Neural cell (in vitro differentiated cells): Measurements from ENCODE around the gene FCER2.

ENCODE experiments used
- EP300 ChIP-seq: fragments of 450-650 bp; conservative IDR thresholded peaks from 2 replicates; pipeline ENCODE4 v1.6.1; 2014; ENCODE audit warnings: antibody characterized with exemption, mild to moderate bottlenecking, moderate library complexity; ENCODE audit not compliant: poor library complexity, severe bottlenecking
- EZH2 ChIP-seq: fragments of 200-600, 300-800 bp; shearing (Covaris generic), sonication (generic); IDR thresholded peaks from 2 replicates; pipeline ENCODE4 v1.6.1; 2014; ENCODE audit warnings: antibody characterized with exemption, low read length, borderline replicate concordance, mild to moderate bottlenecking; ENCODE audit not compliant: insufficient read depth, poor library complexity, severe bottlenecking
- MXI1 ChIP-seq: fragments of 450-650 bp; conservative IDR thresholded peaks from 2 replicates; pipeline ENCODE4 v1.6.1; 2014; ENCODE audit warnings: antibody characterized with exemption, mild to moderate bottlenecking; ENCODE audit not compliant: poor library complexity, severe bottlenecking
- POLR2AphosphoS5 ChIP-seq: IDR thresholded peaks from 2 replicates; pipeline ENCODE4 v1.6.1; 2012
- RAD21 ChIP-seq: fragments of 450-650 bp; conservative IDR thresholded peaks from 2 replicates; pipeline ENCODE4 v1.6.1; 2014; ENCODE audit warnings: antibody characterized with exemption, mild to moderate bottlenecking, moderate library complexity
- REST ChIP-seq: IDR thresholded peaks from 2 replicates; pipeline ENCODE4 v1.6.1; 2012; ENCODE audit warnings: borderline replicate concordance
- TAF1 ChIP-seq: IDR thresholded peaks from 2 replicates; pipeline ENCODE4 v1.6.1; 2012; ENCODE audit warnings: low read depth
- TF ChIP-seq, protein P1 (sequence below): fragments of 450-650 bp; IDR thresholded peaks from 2 replicates; pipeline ENCODE4 v1.5.1; 2014; ENCODE audit warnings: antibody characterized with exemption, mild to moderate bottlenecking, moderate library complexity; ENCODE audit not compliant: poor library complexity, severe bottlenecking

DNA sequence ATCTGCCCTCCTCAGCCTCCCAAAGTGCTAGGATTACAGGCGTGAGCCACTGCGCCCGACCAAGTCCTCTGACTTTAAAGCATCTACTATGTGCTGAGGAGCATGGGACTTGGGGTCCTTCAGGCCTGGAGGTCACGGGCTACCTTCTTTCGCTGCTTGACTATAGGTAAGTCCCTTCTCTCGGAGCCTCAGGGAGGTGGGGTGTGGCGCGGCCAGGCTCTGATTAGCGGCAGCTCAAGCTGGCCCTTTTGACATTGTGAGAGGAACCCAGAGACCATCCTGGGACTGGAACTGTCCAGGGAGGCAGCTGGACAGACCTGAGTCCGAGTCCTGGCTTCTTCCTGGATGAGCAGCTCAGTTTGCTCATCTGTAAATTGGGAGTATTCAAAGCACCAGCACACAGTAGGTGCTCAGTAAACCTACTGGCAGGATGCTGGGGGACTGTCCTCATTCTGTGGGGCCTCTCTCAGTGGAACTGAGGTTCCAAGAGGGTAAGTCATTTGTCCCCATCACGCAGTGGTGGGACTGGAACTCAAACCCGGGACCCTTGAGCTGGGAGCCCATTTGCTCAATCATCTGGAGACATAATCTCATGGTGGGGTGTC is 780 bp downstream of the FCER2 start:
- TF ChIP-seq EZH2: no peak
- TF ChIP-seq, protein P1, sequence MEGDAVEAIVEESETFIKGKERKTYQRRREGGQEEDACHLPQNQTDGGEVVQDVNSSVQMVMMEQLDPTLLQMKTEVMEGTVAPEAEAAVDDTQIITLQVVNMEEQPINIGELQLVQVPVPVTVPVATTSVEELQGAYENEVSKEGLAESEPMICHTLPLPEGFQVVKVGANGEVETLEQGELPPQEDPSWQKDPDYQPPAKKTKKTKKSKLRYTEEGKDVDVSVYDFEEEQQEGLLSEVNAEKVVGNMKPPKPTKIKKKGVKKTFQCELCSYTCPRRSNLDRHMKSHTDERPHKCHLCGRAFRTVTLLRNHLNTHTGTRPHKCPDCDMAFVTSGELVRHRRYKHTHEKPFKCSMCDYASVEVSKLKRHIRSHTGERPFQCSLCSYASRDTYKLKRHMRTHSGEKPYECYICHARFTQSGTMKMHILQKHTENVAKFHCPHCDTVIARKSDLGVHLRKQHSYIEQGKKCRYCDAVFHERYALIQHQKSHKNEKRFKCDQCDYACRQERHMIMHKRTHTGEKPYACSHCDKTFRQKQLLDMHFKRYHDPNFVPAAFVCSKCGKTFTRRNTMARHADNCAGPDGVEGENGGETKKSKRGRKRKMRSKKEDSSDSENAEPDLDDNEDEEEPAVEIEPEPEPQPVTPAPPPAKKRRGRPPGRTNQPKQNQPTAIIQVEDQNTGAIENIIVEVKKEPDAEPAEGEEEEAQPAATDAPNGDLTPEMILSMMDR: no peak
- no peak for TF ChIP-seq POLR2AphosphoS5
- TF ChIP-seq EP300: no peak
- no peak for TF ChIP-seq MXI1
- TF ChIP-seq TAF1: no peak
- TF ChIP-seq REST: no peak
- TF ChIP-seq RAD21: no peak
